ENCODE results near the gene CATSPERD.
A peak's percentile ranks its signal among the peaks of the same experiment; 100 is the strongest.
"Not testable (repeated sequence)": the region's sequence is repeated elsewhere in the genome, so short reads cannot be mapped to it uniquely, and the experiment has no call there.

The CATSPERD gene

DNA sequence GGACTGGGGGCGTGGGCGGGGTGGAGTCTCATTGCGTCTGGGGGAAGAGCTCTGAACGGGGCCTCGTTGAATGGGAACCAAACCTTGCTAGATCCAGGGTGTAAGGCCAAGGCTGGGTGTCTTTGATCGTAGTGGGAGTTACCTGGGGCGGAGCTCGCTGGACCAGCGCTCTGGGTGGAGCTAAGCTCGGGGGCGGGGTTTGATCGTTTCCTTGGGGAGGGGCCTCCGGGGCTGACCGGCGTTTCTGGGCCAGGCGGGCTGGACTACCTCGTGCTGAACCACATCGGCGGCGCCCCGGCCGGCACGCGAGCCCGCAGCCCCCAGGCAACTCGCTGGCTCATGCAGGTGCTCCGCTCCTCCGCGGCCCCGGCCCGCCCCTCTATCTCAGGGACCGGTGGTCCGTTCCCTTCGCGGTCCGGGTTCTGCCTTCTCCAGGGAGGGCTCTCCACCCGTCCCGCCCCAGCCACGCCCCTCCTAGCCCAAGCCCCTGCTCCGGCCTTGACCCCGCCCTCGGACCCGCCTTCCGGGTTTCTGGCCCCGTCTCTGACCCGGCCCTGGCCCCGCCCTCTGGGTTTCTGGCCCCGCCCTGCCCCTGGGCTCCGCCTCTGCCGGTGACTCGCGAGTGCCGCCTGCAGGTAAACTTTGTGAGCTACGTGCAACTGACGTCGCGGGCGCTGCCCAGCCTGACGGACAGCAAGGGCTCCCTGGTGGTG, 33.6 kb upstream of the CATSPERD start:
- peak; percentile 99 for DNase-seq

GRCh38 chr19:5687360-5688198, 32.9 kb upstream of the CATSPERD start:
- DNase-seq, result no peak

- DNase-seq, result not testable (repeated sequence)
These were observed 32.1 kb upstream of the CATSPERD start for GRCh38 chr19:5688262-5688881.

- peak; percentile 99 for DNase-seq
These were observed 30.1 kb upstream of the CATSPERD start, which contains the start of gene RPL36 for GRCh38 chr19:5690125-5690954. RPL36 (plus strand) TSS chr19:5690295; CDS start chr19:5690508, 213 bp downstream.

DNA sequence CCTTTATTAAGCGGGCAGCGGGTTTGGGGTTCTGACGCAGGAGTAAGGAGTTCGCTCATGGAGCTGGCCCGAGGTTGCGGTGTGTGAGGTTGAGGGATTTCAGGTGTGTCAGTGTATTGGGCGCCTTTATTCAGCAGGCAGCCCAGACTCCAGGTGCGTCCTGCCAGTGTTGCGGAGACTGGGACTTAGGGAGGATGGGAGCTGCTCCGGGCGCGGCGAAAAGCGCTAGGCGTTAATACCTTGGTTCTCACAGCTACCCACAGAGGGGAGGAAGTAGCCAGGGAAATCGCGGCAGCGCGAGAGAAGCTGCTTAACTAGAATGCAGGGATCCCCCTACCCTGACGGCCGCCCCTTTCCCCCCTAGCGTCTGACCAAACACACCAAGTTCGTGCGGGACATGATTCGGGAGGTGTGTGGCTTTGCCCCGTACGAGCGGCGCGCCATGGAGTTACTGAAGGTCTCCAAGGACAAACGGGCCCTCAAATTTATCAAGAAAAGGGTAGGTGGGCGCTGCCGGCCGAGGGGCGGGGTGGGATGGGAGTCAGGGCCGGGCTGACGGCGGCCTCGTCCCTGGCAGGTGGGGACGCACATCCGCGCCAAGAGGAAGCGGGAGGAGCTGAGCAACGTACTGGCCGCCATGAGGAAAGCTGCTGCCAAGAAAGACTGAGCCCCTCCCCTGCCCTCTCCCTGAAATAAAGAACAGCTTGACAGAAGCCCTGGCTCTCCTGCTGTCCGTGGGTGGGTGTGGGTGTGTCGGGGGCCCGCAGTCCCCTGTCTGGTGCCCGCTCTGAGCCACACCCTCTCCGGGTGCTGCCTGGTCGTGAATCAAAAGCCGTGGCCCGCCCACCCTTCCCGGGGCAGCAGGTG, 29.2 kb upstream of the CATSPERD start:
- DNase-seq, result peak; percentile 74

- DNase-seq, result no peak
These were observed 28.4 kb upstream of the CATSPERD start for GRCh38 chr19:5691822-5692722.

DNA sequence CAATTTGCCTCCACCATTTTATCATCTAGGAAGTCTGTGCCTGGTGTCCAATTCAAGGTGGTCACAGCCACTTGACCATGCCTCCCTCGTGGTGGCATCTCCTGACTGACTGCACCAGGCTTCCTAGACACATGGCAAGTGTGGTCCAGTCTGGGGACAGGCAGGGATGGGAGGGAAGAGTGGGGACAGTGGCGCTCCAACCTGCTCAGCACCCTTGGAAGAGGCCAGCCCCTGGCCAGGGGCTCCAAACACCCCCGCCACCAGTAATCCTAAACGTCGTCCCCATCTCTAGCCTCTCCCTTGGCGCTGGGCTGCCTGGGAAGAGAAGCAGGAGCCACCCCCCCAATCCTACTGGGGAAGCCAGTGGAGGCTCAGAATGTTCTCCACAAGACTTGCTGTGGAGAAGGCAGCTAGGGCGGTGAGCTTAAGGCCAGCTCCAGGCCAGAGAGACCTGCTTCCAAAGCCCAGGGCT, 27.7 kb upstream of the CATSPERD start:
- no peak for DNase-seq

- DNase-seq, result no peak
These were observed 27.0 kb upstream of the CATSPERD start for GRCh38 chr19:5693195-5694166.

DNA sequence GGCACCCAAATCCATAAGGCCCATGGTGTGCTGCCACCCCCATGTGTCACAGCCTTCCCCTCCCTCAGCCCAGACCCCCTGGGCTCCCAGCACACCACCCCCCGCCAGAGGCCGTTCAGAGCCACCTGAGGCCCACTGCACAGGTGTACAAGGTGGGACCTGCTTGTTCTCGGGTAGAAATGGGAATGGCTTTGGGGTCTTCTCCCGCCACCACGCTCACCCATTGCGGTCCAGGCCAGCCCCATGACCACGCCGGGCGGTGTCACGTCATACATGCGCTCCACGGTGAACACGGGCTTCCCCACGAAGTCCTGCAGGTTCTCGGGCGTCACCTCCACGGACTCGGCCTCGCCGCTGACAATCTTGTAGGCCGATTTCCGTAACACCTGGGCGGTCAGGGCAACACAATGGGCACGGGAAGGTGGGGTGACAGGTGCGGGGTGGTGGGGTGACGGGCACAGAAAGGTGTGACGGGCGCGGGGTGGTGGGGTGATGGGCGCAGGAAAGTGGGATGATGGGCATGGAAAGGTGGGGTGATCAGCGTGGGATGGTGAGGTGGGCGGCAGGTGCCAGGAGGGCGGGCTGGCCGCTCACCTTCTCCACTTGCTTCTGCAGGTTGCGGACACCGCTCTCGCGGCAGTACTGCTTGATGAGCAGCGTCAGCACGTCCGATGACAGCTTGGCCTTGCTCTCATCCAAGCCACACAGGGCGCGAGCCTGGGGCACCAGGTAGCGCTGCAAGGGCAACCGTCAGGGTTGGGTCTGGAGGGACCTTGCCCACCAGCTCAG, 26.1 kb upstream of the CATSPERD start:
- DNase-seq, result no peak

DNA sequence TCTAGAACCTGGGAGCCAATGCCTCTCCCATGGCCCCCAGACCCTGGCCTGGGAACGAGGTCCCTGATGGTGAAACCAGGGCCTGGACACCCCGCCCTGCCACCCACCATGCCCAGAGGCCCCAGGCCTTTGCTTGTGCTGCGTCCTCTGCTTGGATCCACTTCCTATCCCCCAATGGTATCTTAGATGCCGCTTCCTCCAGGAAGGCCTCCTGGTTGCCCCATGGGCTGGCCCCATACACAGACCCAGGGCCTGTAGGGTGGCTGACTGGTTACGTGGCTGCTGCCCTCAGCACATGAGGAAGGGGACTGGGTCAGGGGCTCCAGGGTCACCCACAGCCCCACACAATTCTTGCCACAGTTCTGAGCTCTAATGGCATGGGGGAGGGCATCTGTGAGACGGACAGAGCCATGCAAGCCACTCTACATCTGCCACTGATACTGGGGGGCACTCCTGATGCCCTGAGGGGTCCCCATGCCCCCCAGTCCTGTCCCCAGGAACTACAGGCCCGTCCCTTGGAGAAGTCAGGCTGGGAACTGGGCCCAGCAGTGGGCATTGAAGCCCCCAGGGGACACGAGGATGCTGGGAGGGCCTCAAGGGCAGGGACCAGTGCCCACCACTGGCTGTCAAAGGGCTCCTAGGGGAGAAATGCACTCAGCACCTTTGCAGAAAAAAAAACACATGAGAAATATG, 25.3 kb upstream of the CATSPERD start:
- DNase-seq, result no peak

GRCh38 chr19:5695649-5696195, 24.7 kb upstream of the CATSPERD start:
- DNase-seq, result no peak

GRCh38 chr19:5696196-5697021, 24.0 kb upstream of the CATSPERD start:
- no peak for DNase-seq

DNA sequence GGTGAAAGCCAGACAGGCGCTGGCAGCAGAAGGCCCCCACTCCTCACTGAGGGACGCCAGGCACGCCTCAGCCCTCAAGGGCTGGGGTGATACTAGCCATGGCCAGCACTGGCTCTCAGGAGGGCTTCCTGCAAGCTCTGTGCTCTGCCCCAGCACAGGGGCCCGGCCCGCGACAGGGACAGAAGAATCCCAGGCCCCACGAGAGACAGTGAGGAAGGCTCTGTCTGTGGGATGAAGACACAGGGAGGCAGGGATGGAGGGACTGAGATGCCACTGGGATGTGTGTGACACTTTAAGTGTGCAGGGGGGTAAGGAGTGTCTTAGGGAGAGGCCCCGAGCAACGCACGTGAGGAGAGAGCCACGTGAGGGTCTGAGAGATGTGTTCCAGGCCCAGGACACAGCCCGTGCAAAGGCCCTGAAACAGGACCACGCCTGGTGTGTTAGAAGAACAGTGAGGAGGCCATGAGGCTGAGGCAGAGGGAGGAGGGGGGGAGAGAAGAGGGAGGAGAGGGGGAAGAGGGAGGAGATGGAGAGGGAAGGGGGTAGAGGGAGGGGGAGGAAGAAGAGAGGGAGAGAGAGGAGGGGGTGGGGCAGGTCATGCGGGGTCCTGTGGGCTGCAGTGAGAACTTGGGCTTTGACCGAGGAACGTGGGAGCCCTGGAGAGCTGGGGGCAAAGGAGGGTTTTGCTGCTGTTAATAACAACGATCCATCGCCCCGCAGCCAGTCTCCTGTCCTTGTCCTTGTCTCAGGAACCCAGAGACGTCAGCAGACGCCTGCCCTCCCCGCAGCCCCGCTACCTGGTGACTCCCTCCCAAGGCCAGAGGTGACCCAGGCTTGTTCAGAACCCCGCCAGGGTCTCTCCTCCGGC, 23.2 kb upstream of the CATSPERD start:
- no peak for DNase-seq

- DNase-seq, result no peak
These were observed 22.4 kb upstream of the CATSPERD start for GRCh38 chr19:5697890-5698634.
